Measurements from ENCODE around the gene DENND1A.
A peak's percentile ranks its signal among the peaks of the same experiment; 100 is the strongest.

The DENND1A gene

DNA sequence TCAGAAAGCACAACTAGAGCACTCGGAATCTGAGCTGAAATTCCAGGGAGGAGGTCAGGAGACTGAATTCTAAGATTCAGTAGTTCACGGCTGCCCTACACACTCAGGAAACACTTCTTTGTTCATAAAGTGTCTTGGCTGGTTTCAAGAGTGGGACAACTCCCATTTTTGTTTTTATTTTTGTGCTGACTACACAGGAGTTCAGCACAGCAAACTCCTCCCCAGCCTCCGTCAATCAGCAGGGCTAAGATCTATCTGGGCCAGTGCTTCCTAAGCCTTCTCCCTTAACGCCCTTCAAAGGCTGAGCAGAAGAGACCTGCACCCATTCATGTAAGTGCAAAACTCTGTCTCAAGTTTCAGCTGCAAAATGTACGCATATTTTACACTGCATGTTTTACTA, 323.8 kb downstream of the DENND1A start:
- DNase-seq = no peak

DNA sequence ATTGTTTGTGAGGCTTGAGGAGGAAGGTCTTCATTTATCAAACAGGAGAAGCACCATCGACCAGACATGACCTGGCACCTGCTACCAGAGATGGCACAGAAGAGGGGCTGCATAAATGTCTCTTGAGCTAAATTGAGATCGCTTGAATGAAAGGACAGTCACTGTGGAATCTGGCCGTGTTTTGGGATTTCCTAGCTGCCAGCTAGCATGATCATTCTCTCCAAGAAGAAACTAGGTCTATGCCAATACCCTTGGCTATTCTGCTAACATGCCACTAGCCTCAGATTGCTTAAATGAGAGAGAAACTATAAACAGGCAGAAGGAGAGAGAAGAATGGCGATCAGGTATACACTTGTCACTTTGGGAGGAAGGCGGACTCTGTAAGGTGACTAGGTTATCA, 324.6 kb downstream of the DENND1A start:
- DNase-seq = peak; percentile 36

DNA sequence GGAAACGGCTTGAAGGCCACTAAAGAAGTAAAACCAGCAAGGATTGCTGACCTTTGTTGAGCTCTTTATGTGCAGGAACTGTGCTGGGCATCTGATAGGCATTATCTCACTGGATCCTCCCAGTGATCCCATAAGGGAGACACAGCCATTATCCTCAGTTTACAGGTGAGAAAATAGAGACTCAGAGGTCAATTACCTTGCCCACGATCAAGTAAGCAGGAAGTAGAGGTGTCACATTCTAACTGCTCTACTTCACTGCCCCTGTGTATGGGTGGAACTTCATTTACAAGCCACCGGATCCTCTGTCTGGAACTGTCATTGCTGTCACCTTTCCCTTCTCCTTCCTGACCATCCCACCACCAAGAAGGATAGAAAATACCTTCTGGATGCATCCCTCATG, 325.1 kb downstream of the DENND1A start:
- peak; percentile 36 for DNase-seq

DNA sequence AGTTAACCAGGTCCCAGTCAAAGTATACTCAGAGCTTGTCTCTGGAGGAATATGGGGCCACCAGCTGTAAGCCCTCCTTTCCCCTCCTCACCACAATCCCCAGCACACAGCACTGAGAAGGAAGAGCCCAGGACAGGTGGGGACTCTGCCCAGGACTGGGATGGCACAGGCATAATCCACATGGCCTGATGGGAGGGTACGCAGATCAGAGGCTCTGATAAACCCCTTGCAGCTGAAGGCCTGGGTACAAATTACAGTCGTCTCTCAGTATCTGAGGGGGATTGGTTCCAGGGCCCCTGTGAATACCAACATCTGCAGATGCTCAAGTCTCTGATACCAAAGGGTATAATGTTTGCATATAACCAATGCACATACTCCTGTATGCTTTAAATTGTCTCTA, 328.1 kb downstream of the DENND1A start:
- DNase-seq = no peak

DNA sequence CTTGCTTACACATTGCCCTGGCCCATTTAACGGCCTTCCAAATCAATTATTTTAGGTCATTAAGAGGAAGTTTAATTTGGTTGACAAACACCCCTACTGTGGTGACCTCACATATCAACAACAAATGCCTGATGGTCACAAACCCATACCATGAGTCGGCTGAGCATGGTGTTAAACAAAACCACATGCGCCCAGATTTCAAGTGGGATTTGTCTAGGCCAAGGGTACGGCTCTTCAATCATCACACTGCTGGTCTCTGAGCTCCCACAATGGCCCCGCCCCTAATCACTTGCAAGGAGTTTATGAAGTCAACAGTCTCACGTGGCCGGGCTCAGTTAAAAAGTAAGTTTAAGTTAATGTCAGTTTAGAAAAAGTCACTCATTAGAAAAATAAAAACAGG, 330.1 kb downstream of the DENND1A start:
- DNase-seq = no peak

DNA sequence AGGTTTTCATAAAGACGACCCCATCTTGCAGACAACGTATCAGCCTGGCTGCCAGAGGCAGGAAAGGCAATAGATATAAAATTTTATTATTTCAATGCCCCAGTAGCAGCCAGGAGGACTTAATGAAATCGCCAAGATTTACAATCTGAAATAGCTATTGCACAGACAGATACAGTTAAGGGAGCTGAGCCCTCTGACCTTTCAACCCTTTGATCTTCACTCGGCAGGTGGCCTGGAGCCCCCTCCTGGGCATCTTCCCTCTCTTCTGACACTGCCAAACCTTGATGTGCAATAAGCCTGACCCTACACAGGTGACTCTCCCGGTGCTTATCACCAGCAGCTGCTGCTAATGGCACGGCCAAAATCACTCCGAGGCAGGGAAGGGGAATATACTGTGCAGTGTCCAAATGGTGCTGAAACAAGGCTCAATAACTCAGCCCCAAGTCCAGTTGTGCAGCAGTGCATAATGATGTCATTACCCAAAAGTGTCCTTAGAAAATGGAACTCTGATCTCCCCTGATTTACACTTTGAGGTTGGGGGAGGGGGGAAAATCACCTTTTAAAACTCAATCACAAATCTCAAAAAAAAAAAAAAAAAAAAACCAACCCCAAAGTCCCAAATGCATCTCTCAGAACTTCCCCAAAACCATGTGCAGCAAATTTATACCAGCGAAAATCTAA, 331.9 kb downstream of the DENND1A start:
- DNase-seq = no peak

DNA sequence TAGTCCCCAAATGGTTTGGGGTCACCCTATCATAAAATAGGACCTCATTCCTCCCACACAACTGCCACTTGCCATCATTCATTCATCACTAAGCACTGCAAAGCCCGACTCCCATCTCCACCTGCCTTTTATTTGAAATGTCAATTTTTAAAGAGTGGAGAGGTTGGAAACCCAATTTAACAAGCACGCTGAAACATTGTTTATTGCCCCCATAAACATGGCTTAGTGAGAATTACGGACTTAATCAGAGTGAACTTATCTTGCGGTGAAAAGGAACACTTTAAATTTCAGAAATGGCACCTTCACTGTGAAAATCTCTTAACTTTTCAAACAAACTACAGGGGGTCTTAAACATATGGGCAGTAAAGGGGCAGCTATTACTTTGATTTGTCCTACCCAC, 332.9 kb downstream of the DENND1A start:
- no peak for DNase-seq

DNA sequence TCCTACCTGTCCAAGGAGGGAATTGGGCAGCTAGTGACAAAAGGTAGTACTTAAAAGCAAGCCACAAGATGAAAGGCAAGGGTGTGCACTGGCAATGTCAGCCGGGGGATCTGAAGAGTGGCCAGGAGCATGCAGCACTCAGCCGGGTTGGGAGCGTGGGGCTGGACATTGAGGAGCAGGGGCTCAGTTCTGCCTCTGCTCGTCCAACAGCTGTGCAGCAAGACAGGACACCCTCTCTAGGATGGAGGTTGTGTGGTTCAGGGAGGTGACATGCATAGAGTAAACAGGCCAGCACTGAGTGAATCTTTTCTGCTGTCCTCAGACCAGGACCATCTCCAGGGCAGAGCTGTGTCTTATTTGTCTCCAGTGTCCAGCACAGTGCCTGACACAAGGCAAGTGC, 338.6 kb downstream of the DENND1A start:
- DNase-seq = no peak

DNA sequence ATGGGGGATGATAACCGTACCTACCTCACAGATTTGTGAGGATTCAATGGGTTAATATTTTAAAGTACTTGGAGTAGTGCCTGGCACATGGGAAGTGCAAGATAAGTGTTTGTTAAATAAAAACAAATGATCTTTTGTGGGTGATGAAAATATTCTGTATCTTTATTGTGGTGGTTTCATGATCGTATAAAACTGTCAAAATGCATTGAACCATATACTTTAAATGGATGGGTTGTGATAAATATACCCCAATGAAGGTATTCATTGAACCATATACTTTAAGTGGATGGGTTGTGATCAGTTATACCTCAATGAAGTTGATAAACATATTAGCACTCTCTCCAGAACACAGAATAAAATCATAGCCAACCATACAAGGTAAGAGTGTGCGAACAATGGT, 339.4 kb downstream of the DENND1A start:
- DNase-seq = peak; percentile 87

DNA sequence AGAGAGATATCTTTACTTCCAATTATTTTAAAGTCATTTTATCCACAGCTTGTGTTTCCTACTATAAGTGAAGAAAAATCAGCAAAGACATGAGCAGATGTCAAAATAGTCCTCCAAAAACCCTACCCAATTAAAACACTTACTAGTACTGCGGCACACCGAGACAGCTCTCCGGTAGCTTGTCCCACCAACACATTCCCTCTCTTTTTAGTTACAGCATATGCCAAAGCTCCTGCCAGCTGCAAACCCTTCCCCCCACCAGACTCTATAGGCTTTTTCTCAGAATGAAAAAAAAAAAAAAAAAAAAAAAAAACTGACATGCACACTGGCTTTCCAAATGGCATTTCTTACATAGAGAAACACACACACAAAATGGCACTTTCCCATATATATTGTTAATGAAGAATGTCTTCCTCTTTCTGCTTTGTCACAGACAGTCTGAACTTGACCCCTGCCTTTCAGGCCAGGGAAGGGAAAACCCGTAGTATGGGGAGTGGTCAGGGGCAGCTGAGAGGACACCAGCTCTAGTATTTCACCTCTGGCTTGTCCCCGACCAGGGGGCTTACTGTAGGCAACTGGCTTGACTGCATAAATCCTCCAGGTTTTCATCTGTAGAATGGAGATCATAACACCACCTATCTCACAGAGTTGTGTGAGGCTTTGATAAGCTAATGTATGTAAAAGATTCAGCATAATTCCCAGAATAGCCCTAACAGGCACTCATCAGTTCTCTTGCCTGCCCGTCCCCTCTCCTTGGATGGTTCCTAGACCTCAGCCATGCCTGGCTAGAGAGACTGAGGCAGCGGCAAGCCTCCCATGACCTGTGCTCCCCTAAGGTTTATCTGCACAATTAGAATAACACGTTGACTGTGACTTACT, 340.3 kb downstream of the DENND1A start:
- no peak for DNase-seq

DNA sequence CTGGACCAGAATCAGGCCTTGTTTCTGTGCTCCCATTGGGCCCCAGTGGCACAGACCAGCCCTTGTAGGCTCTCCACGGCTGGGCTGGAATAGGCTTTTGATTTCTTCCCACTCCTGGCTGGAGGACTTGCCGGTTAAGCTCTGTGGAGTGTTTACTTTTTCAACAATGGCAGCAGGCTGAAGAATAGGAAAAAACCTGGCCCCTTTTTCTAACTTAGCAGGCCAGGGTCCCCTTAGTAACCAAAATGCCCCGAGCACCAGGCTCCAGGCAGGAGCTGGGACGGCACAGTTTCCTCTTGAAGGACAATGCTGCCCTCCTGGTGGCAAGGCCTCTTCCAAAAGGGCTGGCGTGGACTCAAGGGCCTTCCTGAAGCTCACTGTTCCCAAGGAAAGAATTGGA, 343.7 kb downstream of the DENND1A start:
- peak; percentile 79 for DNase-seq

DNA sequence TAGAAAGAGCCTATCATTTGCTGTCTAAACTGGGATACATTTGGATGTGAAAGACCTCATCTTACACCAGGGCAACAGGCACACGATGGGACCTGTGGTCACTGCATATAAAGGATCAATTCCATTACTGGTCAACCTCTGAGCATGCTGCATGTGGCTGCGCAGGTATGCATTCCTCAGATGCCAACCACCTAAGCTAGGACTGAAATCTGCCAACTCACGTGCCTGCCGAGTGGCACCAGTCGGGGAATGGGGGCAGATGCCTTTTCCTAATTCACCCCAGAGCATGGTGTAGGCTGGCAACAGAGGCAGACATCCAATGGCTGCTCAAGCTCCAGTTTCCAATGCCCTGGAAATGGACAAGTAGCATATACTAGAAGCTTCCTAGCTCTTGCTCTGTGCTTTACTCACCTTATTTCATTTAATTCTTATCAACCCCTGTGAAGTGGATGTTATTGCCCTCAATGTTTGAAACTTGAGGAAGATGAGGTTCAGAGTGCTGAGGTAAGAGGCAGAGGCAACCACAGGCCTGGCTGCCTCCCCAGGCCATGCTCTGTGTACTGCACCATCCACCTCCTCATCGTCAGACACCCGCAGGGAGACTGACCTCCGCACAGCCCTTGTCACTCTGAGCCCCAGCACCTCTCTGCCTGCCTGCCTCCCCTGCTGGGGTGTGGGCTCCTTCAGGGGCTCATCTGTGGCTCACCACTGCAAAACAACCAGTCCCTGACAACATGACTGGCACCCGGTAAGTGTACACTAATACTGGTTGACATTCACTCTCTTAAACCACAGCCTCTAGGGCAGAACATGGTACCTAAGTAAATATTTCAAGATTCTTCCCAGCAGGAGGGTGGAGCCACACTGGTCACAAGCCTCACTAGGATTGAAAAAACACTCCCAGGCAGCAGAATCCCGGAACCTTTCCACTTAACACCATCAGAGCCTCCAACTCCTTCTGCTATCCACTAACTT, 345.4 kb downstream of the DENND1A start:
- peak; percentile 20 for DNase-seq

DNA sequence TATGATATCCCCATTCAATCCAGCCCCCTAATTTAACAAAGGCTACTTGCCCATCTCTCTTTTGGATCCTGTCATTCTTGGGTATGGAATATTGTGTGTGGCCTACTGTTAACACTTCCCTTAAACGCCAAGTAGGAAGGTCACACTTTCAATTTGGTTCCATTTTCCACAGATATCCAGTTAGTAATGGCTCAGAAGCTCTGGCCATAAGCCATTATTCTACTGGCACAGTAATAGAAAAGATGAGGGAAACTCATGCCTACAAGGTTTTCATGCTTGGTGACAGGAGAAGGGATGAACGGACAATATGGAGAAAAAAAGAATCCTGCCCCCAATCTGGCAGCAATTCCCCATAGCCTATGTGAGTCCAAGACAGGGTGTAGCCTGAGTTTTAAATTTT, 346.3 kb downstream of the DENND1A start:
- DNase-seq = no peak

DNA sequence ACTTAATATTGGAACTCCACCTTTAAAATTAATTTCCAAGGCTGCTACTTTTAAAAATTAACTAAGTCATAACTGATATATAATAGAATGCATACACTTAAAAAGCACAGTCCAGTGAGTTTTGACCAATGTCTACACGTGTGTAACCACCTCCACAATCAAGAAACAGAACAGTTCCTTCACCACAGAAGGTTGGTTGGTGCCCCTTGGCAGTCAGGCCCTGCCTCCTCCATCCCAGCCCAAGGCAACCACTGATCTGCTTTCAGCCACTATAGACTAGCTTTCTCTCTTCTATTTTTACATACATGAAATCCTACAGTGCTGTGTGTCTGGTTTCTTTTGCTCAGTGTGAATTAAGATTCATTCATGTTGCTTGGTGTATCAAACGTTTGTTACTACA, 358.7 kb downstream of the DENND1A start:
- no peak for DNase-seq

DNA sequence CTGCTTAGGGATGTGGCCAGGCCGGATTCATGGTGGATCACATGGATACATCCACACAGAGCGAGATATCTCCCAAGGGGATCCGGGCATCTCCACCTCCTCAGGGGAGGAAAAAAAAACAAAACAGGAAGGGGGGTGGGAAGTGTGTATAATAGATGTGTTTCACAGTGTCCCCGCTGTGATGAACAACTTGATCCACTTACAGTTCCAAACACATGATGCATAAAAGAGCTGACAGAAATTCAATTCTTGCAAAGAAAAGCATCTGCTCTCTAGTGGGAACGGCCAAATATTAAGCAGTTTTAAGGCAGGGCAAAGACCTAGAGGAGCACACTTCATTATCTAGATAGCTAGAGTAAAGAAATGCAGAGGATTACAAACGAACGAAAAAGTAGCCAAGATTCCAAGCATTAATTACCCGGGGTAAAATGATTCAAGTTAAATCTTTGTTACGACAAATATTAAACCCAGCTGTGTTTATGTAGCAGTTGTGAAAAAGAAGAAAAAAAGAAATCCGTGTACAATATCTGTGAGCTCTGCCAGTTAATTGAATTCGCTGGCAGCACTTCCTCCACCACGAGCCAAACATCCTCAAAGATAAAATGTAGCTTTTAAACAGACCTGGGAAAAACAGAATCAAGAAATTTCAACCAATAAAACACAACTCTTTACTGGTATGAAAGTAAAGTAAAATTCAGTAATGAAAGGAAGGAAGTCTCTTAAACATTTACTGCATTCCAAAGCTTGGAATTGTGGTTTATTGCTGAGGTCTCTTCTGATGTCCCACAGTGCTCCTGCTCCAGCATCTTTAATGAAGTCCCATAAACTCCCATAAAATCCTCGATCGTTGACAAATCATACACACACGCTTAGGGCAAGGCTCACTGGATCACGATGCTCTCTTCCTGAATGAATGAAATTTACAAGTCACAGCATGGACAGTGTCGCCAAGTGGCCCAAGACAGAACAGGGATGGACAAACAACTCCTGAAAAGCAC, 360.9 kb downstream of the DENND1A start:
- DNase-seq = no peak

DNA sequence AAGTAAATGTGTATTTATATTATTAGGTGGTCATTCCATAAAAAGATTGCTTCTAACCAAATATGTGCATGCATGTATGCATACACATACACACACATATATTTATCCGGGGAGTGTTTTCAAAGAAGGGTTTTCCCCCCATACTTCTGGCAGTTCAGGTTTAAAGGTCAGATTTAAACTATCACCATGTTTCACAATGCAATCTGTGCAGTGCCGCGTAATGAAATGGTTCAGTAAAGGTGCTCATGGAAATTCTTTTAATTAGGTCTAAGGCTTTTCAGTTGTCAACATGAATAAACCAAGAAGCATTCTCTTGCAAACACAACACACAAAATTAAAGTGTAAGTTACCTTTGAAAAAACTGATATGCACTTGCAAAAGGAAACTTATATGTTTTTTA, 362.9 kb downstream of the DENND1A start:
- no peak for DNase-seq

DNA sequence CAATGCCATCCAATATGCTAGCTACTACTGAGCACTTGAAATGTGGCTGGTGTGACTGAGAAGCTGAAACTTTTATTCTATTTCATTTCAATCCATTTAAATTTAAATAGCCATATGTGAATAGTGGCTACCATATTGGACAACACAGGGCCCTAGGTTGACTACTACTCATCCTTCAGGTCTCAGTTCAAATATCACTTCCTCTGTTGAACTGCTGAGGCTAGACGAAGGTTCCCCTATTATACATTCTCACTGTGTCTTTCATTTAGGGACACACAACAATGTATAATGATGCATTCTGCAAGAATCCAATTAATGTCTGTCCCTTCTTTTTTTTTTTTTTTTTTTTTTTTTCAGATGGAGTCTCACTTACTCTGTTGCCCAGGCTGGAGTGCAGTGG, 365.3 kb downstream of the DENND1A start:
- DNase-seq = no peak

DNA sequence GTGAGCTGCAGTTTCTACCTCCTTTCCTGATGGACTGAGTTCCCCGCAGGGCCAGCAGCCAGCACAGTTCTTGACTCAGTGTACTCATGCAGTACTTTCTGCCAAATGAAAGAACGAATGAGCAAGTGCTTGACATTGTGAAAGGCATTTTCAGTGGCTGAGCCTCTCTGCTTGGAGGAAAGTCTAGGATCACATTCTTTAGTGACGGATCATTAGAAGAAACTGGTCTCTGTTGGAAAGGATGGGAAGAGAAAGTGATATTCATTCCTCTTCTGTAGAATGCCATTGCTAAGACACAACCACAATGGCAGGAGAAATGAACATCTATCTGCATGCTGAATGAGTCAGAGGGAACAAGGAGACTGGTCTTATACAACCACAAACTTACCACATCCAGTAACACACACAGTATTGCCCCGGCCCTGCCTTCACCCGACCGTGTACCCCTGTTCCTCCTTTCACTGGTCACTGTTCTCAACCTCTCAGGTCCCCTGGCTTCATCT, 367.0 kb downstream of the DENND1A start:
- DNase-seq = no peak

DNA sequence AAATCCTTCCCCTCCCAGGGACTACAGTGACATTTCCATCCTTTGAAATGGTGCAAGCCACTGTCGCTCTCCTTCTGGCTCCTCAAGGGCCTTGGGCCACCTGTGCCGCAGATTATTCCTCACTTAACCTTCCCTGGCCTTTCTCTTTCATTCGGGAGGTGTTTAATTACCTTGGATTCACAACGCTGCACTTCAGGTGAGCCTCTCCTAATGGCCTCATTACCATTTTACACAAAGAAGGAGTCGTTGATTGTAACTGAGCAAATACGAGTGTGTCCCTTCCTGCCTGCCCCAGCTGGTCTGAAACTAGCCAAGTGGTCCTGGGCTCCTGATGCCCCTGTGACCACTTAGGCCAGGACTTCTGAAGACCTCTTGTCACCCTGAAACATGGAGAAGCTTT, 368.9 kb downstream of the DENND1A start:
- peak; percentile 88 for DNase-seq

DNA sequence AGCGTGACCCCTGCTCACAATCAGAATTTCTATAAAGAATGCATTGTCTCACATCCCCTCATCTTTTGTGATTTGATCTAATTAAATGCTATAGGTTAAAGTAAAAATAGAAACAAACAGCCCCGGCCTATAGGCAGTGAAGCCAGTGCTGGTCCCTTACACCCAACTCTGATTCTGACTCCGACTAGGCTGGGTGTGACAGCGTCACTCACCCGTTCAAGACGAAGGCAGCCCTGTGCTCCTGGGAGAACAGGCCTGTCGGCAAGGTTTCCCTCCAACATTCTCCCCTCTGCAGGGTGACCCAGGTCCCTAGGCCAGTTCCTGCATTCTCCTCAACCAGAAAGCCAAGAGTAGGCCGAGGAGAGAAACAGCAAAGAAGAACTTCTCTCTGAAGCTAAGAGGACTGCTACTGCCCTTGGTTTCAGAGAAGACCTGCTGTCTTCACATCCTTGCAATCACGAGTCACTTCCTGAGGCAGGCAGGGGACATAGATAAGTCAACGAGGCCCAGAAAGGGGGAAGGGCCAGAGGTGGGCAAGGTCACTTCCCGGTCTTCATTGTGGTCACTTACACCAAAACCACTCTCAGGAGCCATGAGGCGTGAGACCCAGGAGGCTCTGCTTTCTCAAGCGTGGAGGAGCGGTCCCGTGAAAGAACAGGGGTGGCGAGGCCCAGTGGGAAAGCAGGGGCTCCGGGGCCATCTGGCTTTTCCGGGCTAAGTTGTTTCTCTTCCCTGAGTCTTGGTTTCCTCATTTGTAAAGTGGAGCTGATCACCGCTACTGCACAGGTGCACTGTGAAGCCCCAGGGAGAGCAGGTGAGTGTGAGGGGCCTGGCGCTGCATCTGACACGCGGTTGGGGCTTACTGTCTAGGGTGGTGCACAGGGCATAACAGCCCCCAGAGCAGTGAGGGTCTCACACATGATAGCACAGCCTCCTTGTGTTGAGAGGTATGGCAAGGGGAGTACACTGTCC, 373.2 kb downstream of the DENND1A start:
- DNase-seq = no peak

DNA sequence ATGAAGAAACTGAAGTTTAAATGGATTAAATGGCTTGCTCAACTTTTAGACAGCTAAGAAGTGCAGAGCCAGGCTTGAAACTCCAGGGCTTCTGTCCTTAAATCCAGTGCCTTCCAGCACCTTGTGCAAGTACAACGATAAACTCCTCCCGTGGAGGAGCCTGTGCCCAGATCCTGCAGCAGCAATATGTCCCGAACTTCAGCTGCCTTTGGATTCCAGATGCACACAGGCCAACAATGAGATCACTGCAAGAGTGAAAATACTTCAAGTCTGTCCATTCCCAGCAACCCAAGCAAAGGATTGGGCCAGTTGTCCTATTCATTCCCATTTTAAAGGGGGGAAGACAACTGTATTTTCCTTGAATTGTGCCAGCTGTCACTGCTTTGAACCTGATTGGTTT, 374.3 kb downstream of the DENND1A start:
- DNase-seq = no peak

Measured in NCI-H2029 treated with DMSO at 0.1 percent for 48 hours (cell line).